GM12878 (cell line): ENCODE measurements around the gene KRT38. TPM values are rescaled to one million over a fixed set of nuclear protein-coding genes. Genes with fewer than 3 reads are reported as not detected.

ENCODE experiments used
- ATAC-seq: fragments of 200-7000 bp; cut with Tn5 transposase; 3 replicates; pipeline ENCODE4 v1.9.1; 2020; ENCODE audit warnings: mild to moderate bottlenecking, moderate library complexity
- BruUV-seq: library from RNA; stranded (reverse); fragments of 400-500 nt; replicated peaks from 2 replicates; lab custom pipeline; 2021; lab: Mats Ljungman, UMichigan
- CTCF ChIA-PET: fragments of 300-600 bp; sonication (Branson Sonifier 250); formaldehyde crosslinking; extraction: SDS; loops from one replicate; lab custom pipeline; 2021; ENCODE audit warnings: inconsistent platforms; lab: Yijun Ruan, JAX
- POLR2A ChIA-PET: fragments of 350-600 bp; formaldehyde crosslinking; extraction: SDS; loops from one replicate; lab custom pipeline; 2021; ENCODE audit warnings: inconsistent platforms; lab: Charles Lee
- RAD21 ChIA-PET: fragments of 300-600 bp; sonication (Branson Sonifier 250); formaldehyde crosslinking; loops from one replicate; lab custom pipeline; 2023; ENCODE audit warnings: antibody characterized with exemption; ENCODE audit not compliant: unreplicated experiment; lab: Charles Lee
- SMC1A ChIA-PET: fragments of 300-600 bp; sonication (Branson Sonifier 250); formaldehyde crosslinking; loops from one replicate; lab custom pipeline; 2023; ENCODE audit not compliant: unreplicated experiment, uncharacterized antibody; lab: Charles Lee
- DNase-seq: peaks from one replicate; pipeline ENCODE4 v3.0.0-alpha.2; 2011; ENCODE audit warnings: low read depth, low spot score
- FAIRE-seq: peaks from 3 replicates; lab custom pipeline; 2011; peaks lifted over from hg19 to GRCh38; lab: Jason Lieb, UNC
- H2AFZ ChIP-seq: 2 replicates; pipeline ENCODE4 v1.6.0; 2011; ENCODE audit warnings: low read depth, low read length, control low read depth; ENCODE audit not compliant: control insufficient read depth
- H3K27ac ChIP-seq: 2 replicates; pipeline ENCODE4 v1.5.1; 2011; ENCODE audit warnings: control low read depth; ENCODE audit not compliant: control insufficient read depth, insufficient read depth
- H3K27me3 ChIP-seq, 2 experiments: replicated peaks in 1 of 2; 2 replicates each; pipeline versions ENCODE4 v1.6.0 to v1.6.1; 2011; ENCODE audit warnings: low read length in 1 of 2; ENCODE audit not compliant: control insufficient read depth in 2 of 2, insufficient read depth in 2 of 2
- H3K36me3 ChIP-seq, 2 experiments: 2 replicates each; pipeline ENCODE4 v1.5.1; 2011; ENCODE audit warnings: low read length in 1 of 2; ENCODE audit not compliant: control insufficient read depth in 2 of 2, insufficient read depth in 2 of 2
- H3K4me1 ChIP-seq: 2 replicates; pipeline ENCODE4 v1.6.1; 2011; ENCODE audit warnings: mild to moderate bottlenecking, low read length, moderate library complexity, mixed read lengths; ENCODE audit not compliant: control insufficient read depth, insufficient read depth
- H3K4me2 ChIP-seq: 2 replicates; pipeline ENCODE4 v1.6.0; 2011; ENCODE audit warnings: control low read depth; ENCODE audit not compliant: control insufficient read depth, insufficient read depth
- H3K4me3 ChIP-seq: fragments of 200-600 bp; sonication (generic); 2 replicates; pipeline ENCODE4 v1.5.1; 2016
- H3K79me2 ChIP-seq: 2 replicates; pipeline ENCODE4 v1.6.0; 2011; ENCODE audit warnings: low read length; ENCODE audit not compliant: control insufficient read depth, insufficient read depth
- H3K9ac ChIP-seq: 2 replicates; pipeline ENCODE4 v1.8.0; 2011; ENCODE audit warnings: low read length, control low read depth, mixed read lengths; ENCODE audit not compliant: control insufficient read depth, insufficient read depth
- H3K9me3 ChIP-seq: replicated peaks from 3 replicates; pipeline ENCODE4 v1.5.1; 2011; ENCODE audit warnings: mild to moderate bottlenecking, low read length; ENCODE audit not compliant: control insufficient read depth, insufficient read depth
- H4K20me1 ChIP-seq: 2 replicates; pipeline ENCODE4 v1.6.0; 2011; ENCODE audit not compliant: control insufficient read depth, insufficient read depth
- GABPA ChIP-seq: IDR thresholded peaks from 2 replicates; pipeline ENCODE4 v1.6.1; 2014; ENCODE audit warnings: antibody characterized with exemption, low read depth, mild to moderate bottlenecking, inconsistent platforms
- NRF1 ChIP-seq: conservative IDR thresholded peaks from 2 replicates; pipeline ENCODE4 v1.6.1; 2011; ENCODE audit warnings: mild to moderate bottlenecking, low read depth, low read length, improper control_type of control experiment
- TBL1XR1 ChIP-seq: IDR thresholded peaks from 2 replicates; pipeline ENCODE4 v1.6.1; 2012; ENCODE audit warnings: low read depth, low read length, improper control_type of control experiment
- WGBS: methylation state at CpG from one replicate; pipeline ENCODE4 v1.1.6; 2016; ENCODE audit warnings: low lambda C conversion rate; ENCODE audit not compliant: insufficient replicate concordance, insufficient coverage; ENCODE audit errors: missing lambda C conversion rate; 5-methylcytosine and 5-hydroxymethylcytosine counted together
- in situ Hi-C: fragments of 300-500 bp; cut with MboI; formaldehyde crosslinking; loops from 9 replicates; pipeline ENCODE4 v1.14.3; 2018; ENCODE audit warnings: mixed read lengths
- intact Hi-C: fragments of 100-400 bp; cut with micrococcal nuclease; formaldehyde crosslinking; loops from one replicate; pipeline ENCODE4 v1.14.2; 2022; ENCODE audit not compliant: unreplicated experiment
- polyA plus RNA-seq, 11 experiments: library from polyadenylated mRNA; depleted of rRNA in 4 of 11; unstranded in 6 of 11; stranded (reverse) in 5 of 11; fragments of >200 nt; fragmentation: Nextera tagmentation in 4 of 11; fragmentation: Illumina TruSeq in 1 of 11; extraction: Ambion mirVana in 4 of 11; extraction: Trizol in 1 of 11; gene quantifications; 1 replicate in 1 of 11; 2 replicates in 10 of 11; pipeline versions ENCODE4 v1.2.1 to v1.2.3, GENCODE V29; 2011 to 2016; ENCODE audit warnings: inconsistent platforms in 2 of 11, missing spikeins in 2 of 11, low read depth in 1 of 11
- total RNA-seq, 4 experiments: library from RNA; depleted of rRNA in 3 of 4; stranded (reverse); fragments of >200 nt in 3 of 4; fragmentation: Illumina TruSeq in 1 of 4; extraction: Trizol in 1 of 4; gene quantifications; 2 replicates each; pipeline versions ENCODE4 v1.2.1 to v1.2.3, GENCODE V29; 2013 to 2021
- TF ChIP-seq, protein P1 (sequence below), 3 experiments: IDR thresholded peaks in 2 of 3; conservative IDR thresholded peaks in 1 of 3; 2 replicates each; pipeline ENCODE4 v1.5.1; 2011; ENCODE audit warnings: low read depth in 3 of 3, low read length in 3 of 3, mild to moderate bottlenecking in 3 of 3, control low read depth in 2 of 3, moderate library complexity in 2 of 3, inconsistent platforms in 1 of 3, mixed read lengths in 1 of 3; ENCODE audit not compliant: control insufficient read depth in 2 of 3, insufficient read depth in 1 of 3; ENCODE audit errors: extremely low read depth in 1 of 3

KRT38 gene
- total and polyA plus RNA-seq, 10 of the 15 experiments (the other 5 are each of a cell fraction or from before 2014, with no cell fraction given): not detected

DNA sequence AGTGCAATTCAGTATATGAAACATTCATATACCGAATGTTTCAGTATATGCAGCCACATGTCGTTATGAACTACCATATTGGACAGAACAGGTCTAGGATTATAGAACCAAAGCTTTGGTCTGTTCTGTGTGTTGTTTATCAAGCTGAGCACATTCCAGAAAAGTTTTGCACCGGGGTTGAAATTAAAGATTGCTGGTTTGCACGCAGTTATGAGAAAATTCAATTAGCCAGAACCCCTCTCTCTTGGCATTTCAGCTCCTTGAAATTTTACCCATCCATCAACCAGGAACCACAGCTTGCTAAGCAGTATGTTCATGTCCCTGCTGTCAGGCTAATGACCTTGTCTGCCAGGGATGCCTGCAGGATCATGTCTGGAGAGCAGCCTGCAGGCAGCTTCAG lies 16.9 kb upstream of the KRT38 start:
- H3K27ac ChIP-seq: no peak overlapping the region
- H3K4me3 ChIP-seq: no peak overlapping the region
- H4K20me1 ChIP-seq: no peaks in the 10 kb centered on the region; the same call in 1 of the 2 replicates
- no peak overlapping the region for H3K4me2 ChIP-seq
- no peaks in the 10 kb centered on the region for H3K36me3 ChIP-seq
- H3K27me3 ChIP-seq: no peaks in the 10 kb centered on the region; a peak in 1 of 4 replicates
- FAIRE-seq (no peak), ATAC-seq (no peak), DNase-seq (no peak)
- no peaks in the 10 kb centered on the region for H3K79me2 ChIP-seq
- H3K4me1 ChIP-seq: no peaks in the 10 kb centered on the region
- no TSS peak for BruUV-seq
- ChIA-PET CTCF (interaction anchor here (0.7 to 1.2 kb wide), 2 partner anchors 29 to 91 kb away, joined by 3 to 5 read pairs; no protein-coding TSS in a partner anchor), POLR2A (no interaction called here), RAD21 (interaction anchor here (1.0 kb wide), 1 partner anchor 11 kb away, joined by 3 read pairs; no protein-coding TSS in a partner anchor)
- no peak overlapping the region for H2AFZ ChIP-seq
- H3K9me3 ChIP-seq: no peaks in the 10 kb centered on the region
- in situ Hi-C loops: no loop called here
- 5% methylated on average over 4 of the region's 4 CpGs for WGBS
- TF ChIP-seq TBL1XR1 (no peak), NRF1 (no peak)
- TF ChIP-seq, all 136 proteins: peak for 0
- SMC1A ChIA-PET: no interaction called here
- no peak overlapping the region for H3K9ac ChIP-seq
- intact Hi-C loops: no loop called here

DNA sequence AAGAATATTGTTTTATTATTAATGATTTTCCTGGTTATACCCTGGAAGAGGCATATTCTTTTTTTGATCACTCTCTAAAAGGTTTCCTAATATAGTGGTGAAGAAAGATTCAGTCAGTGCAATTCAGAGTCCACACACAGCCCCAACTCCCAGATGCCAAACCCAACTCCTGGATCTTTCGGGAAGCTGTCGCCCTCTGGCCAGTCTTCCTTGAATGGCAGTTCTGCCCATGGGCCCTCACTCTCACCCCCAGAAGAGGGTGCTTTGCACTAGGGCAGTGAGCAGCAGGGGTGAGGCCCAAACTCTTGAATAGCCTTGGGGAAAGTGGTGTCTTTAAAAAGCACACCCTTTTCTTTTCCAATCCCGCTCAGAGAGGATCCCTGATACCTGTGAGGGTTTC lies 15.4 kb upstream of the KRT38 start:
- no peak overlapping the region for H3K27ac ChIP-seq
- in situ Hi-C loops (no loop called here), intact Hi-C loops (no loop called here)
- H3K36me3 ChIP-seq: no peaks in the 10 kb centered on the region
- H3K27me3 ChIP-seq: no peaks in the 10 kb centered on the region; a peak in 1 of 4 replicates
- H3K4me3 ChIP-seq: no peak overlapping the region
- WGBS: 39% methylated on average over 3 of the region's 3 CpGs
- H3K4me1 ChIP-seq: no peaks in the 10 kb centered on the region
- H3K4me2 ChIP-seq: no peak overlapping the region
- ChIA-PET SMC1A (no interaction called here), CTCF (no interaction called here), POLR2A (no interaction called here), RAD21 (no interaction called here)
- TF ChIP-seq, protein P1, sequence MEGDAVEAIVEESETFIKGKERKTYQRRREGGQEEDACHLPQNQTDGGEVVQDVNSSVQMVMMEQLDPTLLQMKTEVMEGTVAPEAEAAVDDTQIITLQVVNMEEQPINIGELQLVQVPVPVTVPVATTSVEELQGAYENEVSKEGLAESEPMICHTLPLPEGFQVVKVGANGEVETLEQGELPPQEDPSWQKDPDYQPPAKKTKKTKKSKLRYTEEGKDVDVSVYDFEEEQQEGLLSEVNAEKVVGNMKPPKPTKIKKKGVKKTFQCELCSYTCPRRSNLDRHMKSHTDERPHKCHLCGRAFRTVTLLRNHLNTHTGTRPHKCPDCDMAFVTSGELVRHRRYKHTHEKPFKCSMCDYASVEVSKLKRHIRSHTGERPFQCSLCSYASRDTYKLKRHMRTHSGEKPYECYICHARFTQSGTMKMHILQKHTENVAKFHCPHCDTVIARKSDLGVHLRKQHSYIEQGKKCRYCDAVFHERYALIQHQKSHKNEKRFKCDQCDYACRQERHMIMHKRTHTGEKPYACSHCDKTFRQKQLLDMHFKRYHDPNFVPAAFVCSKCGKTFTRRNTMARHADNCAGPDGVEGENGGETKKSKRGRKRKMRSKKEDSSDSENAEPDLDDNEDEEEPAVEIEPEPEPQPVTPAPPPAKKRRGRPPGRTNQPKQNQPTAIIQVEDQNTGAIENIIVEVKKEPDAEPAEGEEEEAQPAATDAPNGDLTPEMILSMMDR (IDR thresholded peaks at IDR 0.05 in 2 of 3, conservative IDR thresholded peaks at IDR 0.05 in 1 of 3; ENCODE audit: control insufficient read depth in 2 of 3, extremely low read depth in 1 of 3, insufficient read depth in 1 of 3, low read depth in 3 of 3, low read length in 3 of 3): 0 out of 6 replicates have a peak, but pooled peaks of 1 of the 3 experiments have one; percentile 1
- TF ChIP-seq GABPA: no peak
- FAIRE-seq: no peak
- ATAC-seq: no peak
- no peaks in the 10 kb centered on the region; the same call in 1 of the 2 replicates for H4K20me1 ChIP-seq
- H3K9me3 ChIP-seq: no peaks in the 10 kb centered on the region
- H3K9ac ChIP-seq: no peak overlapping the region
- no peak for DNase-seq
- no TSS peak for BruUV-seq
- H2AFZ ChIP-seq: no peak overlapping the region
- no peaks in the 10 kb centered on the region for H3K79me2 ChIP-seq
